Psoas muscle (tissue), 8 donors: ENCODE results near the gene CRNN. TPM values are rescaled to one million over a fixed set of nuclear protein-coding genes. Genes with fewer than 3 reads are reported as not detected.

Experiments used
- ATAC-seq, 4 donors: fragments of 200-7000 bp; cut with Tn5 transposase; one replicate each; pipeline ENCODE4 v1.9.1; 2020; ENCODE audit warnings: moderate library complexity in 3 of 4, mild to moderate bottlenecking in 2 of 4
- DNase-seq, 2 donors: peaks; one replicate each; pipeline ENCODE4 v3.0.0-alpha.2; 2020
- H3K27ac ChIP-seq: fragments of 200-600 bp; one replicate; pipeline ENCODE4 v1.8.0; 2022
- H3K27me3 ChIP-seq, 3 donors: fragments of 200-600 bp in 1 of 3; one replicate each; pipeline versions ENCODE4 v1.6.1 to v1.8.0; 2013 to 2022; ENCODE audit warnings: low read length in 2 of 3, mild to moderate bottlenecking in 2 of 3, moderate library complexity in 1 of 3; ENCODE audit not compliant: insufficient read depth in 3 of 3
- H3K36me3 ChIP-seq, 2 donors: fragments of 200-600 bp in 1 of 2; one replicate each; pipeline versions ENCODE4 v1.6.1 to v1.8.0; 2013 to 2022; ENCODE audit warnings: low read depth in 1 of 2, mild to moderate bottlenecking in 1 of 2, moderate library complexity in 1 of 2; ENCODE audit not compliant: insufficient read depth in 1 of 2
- H3K4me1 ChIP-seq: fragments of 200-600 bp; one replicate; pipeline ENCODE4 v1.8.0; 2022
- H3K4me3 ChIP-seq: fragments of 200-600 bp; one replicate; pipeline ENCODE4 v1.8.0; 2022; ENCODE audit warnings: mild to moderate bottlenecking
- H3K9me3 ChIP-seq: fragments of 200-600 bp; one replicate; pipeline ENCODE4 v1.8.0; 2022
- WGBS, 3 donors: extraction: QIAGEN DNeasy Blood & Tissue Kit; methylation state at CpG; one replicate each; pipeline versions ENCODE4 v1.1.6 to v1.1.7; 2013; 5-methylcytosine and 5-hydroxymethylcytosine counted together
- intact Hi-C, 2 donors: fragments of 100-400 bp; cut with DNase I; formaldehyde crosslinking; loops; one replicate each; pipeline versions ENCODE4 v1.11.0 to v1.14.2; 2022
- polyA plus RNA-seq, 3 donors: library from polyadenylated mRNA; stranded (reverse); fragments of 200-250 nt; gene quantifications; one replicate each; pipeline ENCODE4 v1.2.3, GENCODE V29; 2013
- total RNA-seq, 4 donors: library from RNA; stranded (reverse); fragmentation: NEBNext Ultra II Directional in 2 of 4; extraction: Animal tissue kit (Norgen Biotek cat#: 25700) in 2 of 4; gene quantifications; one replicate each; pipeline versions ENCODE4 v1.2.1 to v1.2.4, GENCODE V29; 2021 to 2023
- TF ChIP-seq, protein P1 (sequence below): fragments of 200-600 bp; IDR thresholded peaks from one replicate; pipeline ENCODE4 v1.8.0; 2022; ENCODE audit warnings: antibody characterized with exemption
- donor health status: healthy with polysubstance abuse.
- donor health status: DM: no; HTN: no; CAD: no; lungs with moderate emphysema.
- donor health status: Bipolar disorder and iron deficiency.
- donor health status: healthy.
- donor health status: DM: yes; HTN: yes; CAD: no.
- donor health status: DM: no; HTN: no; CAD: no.
- donor health status: DM: no; HTN: no; CAD: no.
- donor health status: DM: yes; HTN: yes; CAD: no.

The CRNN gene
- total and polyA plus RNA-seq, 7 donors = 0.28 to 0.30 TPM; not detected in 5

DNA sequence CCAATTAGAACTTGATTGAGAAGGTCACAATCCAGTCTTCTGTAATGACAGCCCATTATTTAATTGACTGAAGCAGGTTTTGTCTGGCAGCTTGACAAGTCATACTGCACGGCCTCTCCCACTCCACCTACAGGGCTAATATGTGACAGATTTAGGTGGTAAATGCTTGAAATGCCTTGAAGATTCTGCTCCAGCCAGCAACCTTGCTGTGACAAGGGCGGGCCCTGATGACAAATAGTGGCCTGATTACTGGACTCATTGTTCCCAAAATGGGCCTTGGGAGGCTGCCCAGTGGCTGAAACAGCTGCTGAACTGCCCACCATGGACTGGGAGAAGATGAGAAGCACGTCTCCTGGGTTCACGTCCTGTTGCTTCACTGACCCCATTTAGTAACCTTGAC lies 30.0 kb upstream of the CRNN start:
- H3K4me1 ChIP-seq = no peaks in the 10 kb centered on the region
- no peak for ATAC-seq
- no peaks in the 10 kb centered on the region for H3K36me3 ChIP-seq
- H3K4me3 ChIP-seq = no peak overlapping the region
- no peak for DNase-seq
- H3K27ac ChIP-seq = no peak overlapping the region
- intact Hi-C loops = loop anchor here in 1 of 2 donors (5.0 kb wide), 2 partner anchors 257 to 392 kb away; no protein-coding TSS in a partner anchor
- WGBS, 3 donors = 27 to 51% (median 35%) methylated on average over 4 of the region's 4 CpGs
- peaks cover 0 to 3% (median 0%) of the 10 kb centered on the region in 3 donors for H3K27me3 ChIP-seq
- H3K9me3 ChIP-seq = no peaks in the 10 kb centered on the region
- TF ChIP-seq, protein P1, sequence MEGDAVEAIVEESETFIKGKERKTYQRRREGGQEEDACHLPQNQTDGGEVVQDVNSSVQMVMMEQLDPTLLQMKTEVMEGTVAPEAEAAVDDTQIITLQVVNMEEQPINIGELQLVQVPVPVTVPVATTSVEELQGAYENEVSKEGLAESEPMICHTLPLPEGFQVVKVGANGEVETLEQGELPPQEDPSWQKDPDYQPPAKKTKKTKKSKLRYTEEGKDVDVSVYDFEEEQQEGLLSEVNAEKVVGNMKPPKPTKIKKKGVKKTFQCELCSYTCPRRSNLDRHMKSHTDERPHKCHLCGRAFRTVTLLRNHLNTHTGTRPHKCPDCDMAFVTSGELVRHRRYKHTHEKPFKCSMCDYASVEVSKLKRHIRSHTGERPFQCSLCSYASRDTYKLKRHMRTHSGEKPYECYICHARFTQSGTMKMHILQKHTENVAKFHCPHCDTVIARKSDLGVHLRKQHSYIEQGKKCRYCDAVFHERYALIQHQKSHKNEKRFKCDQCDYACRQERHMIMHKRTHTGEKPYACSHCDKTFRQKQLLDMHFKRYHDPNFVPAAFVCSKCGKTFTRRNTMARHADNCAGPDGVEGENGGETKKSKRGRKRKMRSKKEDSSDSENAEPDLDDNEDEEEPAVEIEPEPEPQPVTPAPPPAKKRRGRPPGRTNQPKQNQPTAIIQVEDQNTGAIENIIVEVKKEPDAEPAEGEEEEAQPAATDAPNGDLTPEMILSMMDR = no peak

DNA sequence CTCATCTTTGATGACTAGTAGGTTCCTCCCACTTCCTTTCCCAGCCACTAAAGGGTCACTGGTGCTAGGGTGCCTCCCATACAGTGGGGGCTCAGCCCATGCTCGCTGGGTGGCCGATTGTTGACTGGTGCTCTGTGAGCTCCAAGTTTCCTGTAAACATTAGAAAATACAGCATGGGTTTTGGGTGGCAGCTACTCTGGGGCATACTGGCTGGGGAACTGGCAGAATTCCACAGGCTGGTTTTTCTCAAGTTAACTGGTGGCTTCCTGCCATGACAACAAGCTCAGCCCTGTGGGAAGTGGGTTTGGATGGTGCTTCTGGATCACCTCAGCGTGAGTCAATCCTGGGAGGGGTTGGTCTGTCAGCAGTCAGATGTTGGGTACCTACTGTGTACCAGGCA lies 28.7 kb upstream of the CRNN start:
- TF ChIP-seq, protein P1 = no peak

DNA sequence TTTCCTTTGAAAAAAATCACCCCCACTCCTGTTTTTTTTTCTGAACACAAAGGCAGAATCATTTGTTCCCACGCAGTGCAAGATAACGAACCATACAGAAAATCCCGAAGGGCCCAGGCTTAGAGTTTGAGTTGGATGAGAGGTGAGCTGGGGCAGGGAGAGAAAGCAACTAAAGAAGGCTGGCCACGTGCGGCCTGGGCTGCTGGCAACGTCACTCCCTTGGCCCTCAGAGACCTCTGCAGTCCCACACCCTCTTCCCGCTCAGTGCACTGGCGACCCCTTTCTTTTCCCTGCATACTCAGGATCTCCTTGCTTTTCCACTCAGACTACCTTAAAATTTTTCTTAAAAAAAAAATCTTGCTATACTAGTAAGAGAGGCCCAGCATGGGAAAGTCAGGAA lies 28.2 kb upstream of the CRNN start:
- Histone ChIP-seq H3K36me3 (no peaks in the 10 kb centered on the region), H3K9me3 (no peaks in the 10 kb centered on the region), H3K4me3 (no peak overlapping the region), H3K27me3 (peaks cover 0 to 3% (median 0%) of the 10 kb centered on the region in 3 donors), H3K27ac (no peak overlapping the region), H3K4me1 (no peaks in the 10 kb centered on the region)
- DNase-seq = no peak
- intact Hi-C loops = loop anchor here in 1 of 2 donors (5.0 kb wide), 2 partner anchors 255 to 390 kb away; no protein-coding TSS in a partner anchor
- 34 to 41% (median 40%) methylated on average over 8 of the region's 8 CpGs for WGBS, 3 donors
- TF ChIP-seq, protein P1 = no peak
- ATAC-seq = no peak

More for the DNA sequence above, 28.7 kb upstream of the CRNN start:
- ATAC-seq (no peak), DNase-seq (no peak)
- H3K9me3 ChIP-seq = no peaks in the 10 kb centered on the region
- intact Hi-C loops = loop anchor here in 1 of 2 donors (5.0 kb wide), 2 partner anchors 255 to 390 kb away; no protein-coding TSS in a partner anchor
- no peak overlapping the region for H3K4me3 ChIP-seq
- no peaks in the 10 kb centered on the region for H3K36me3 ChIP-seq
- H3K27me3 ChIP-seq = peaks cover 0 to 3% (median 0%) of the 10 kb centered on the region in 3 donors
- 26 to 37% (median 33%) methylated on average over 3 of the region's 3 CpGs for WGBS, 3 donors
- H3K27ac ChIP-seq = no peak overlapping the region
- no peaks in the 10 kb centered on the region for H3K4me1 ChIP-seq

DNA sequence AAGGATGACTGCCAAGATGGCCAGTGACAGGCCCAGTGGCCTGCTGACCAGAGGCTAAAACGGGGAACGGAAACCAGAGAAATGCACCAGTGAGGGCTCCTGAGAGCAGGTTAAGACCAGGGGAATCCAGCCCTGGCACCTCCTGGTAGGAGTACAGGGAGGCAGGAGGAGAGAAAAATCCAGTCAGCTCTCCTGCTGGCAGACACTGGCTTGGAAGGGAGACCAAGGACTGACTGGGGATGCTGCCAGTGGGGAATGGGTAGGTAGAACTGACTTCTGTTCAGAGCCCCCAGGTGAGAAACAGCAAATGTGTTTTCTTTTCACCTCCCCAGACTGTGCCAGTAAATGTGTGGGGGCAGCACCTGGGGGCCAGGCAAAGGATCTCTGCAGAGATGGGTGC lies 27.7 kb upstream of the CRNN start:
- DNase-seq = no peak
- no peaks in the 10 kb centered on the region for H3K4me1 ChIP-seq
- 55 to 72% (median 67%) methylated on average over 2 of the region's 2 CpGs for WGBS, 3 donors
- H3K36me3 ChIP-seq = no peaks in the 10 kb centered on the region
- no peak for ATAC-seq
- intact Hi-C loops = loop anchor here in 1 of 2 donors (5.0 kb wide), 2 partner anchors 254 to 389 kb away; no protein-coding TSS in a partner anchor
- H3K27ac ChIP-seq = no peak overlapping the region
- TF ChIP-seq, protein P1 = no peak
- H3K4me3 ChIP-seq = no peak overlapping the region
- no peaks in the 10 kb centered on the region for H3K9me3 ChIP-seq
- peaks cover 0 to 3% (median 0%) of the 10 kb centered on the region in 3 donors for H3K27me3 ChIP-seq
